Suppressor macrophage treated with lipopolysaccharide for 4 hours (primary cell): ENCODE results near the gene CIAO2B.
"Not testable (repeated sequence)": the region's sequence is repeated elsewhere in the genome, so short reads cannot be mapped to it uniquely, and the experiment has no call there.

Source experiments
- DNase-seq: peaks from one replicate; pipeline ENCODE4 v3.0.0-alpha.2; 2020

The CIAO2B gene

GRCh38 chr16:66934138-66934838 lies at the start of gene CIAO2B:
Gene CIAO2B, minus strand, starts transcription at chr16:66934402. Its CDS starts 38 bp downstream, at chr16:66934364.
- DNase-seq, result peak; percentile 93

GRCh38 chr16:66983033-66983432 lies 48.8 kb upstream of the CIAO2B start:
- DNase-seq, result no peak

GRCh38 chr16:66979011-66979717 lies 45.0 kb upstream of the CIAO2B start:
- DNase-seq, result peak; percentile 68

- peak; percentile 90 for DNase-seq
These were observed 43.3 kb upstream of the CIAO2B start for GRCh38 chr16:66977341-66978113.

GRCh38 chr16:66976746-66977145 lies 42.5 kb upstream of the CIAO2B start:
- no peak for DNase-seq

- no peak for DNase-seq
These were observed 41.2 kb upstream of the CIAO2B start for GRCh38 chr16:66975302-66975893.

- not testable (repeated sequence) for DNase-seq
These were observed 40.7 kb upstream of the CIAO2B start for GRCh38 chr16:66974932-66975246.

- not testable (repeated sequence) for DNase-seq
These were observed 40.1 kb upstream of the CIAO2B start for GRCh38 chr16:66974156-66974931.

- DNase-seq, result no peak
These were observed 39.5 kb upstream of the CIAO2B start for GRCh38 chr16:66973716-66974115.

GRCh38 chr16:66972983-66973382 lies 38.8 kb upstream of the CIAO2B start:
- no peak for DNase-seq

- DNase-seq, result no peak
These were observed 36.8 kb upstream of the CIAO2B start for GRCh38 chr16:66970775-66971720.

GRCh38 chr16:66968847-66969246 lies 34.6 kb upstream of the CIAO2B start:
- no peak for DNase-seq

- DNase-seq, result no peak
These were observed 29.8 kb upstream of the CIAO2B start for GRCh38 chr16:66964049-66964448.

GRCh38 chr16:66961914-66962313 lies 27.7 kb upstream of the CIAO2B start:
- peak; percentile 16 for DNase-seq

- peak; percentile 60 for DNase-seq
These were observed 27.0 kb upstream of the CIAO2B start, which contains the start of gene CES3 for GRCh38 chr16:66961065-66961744. Gene CES3, plus strand, starts transcription at chr16:66961266. Its CDS starts 42 bp downstream, at chr16:66961308.

- no peak for DNase-seq
These were observed 26.1 kb upstream of the CIAO2B start for GRCh38 chr16:66960270-66960669.

- DNase-seq, result peak; percentile 42
These were observed 25.5 kb upstream of the CIAO2B start for GRCh38 chr16:66959704-66960161.

- no peak for DNase-seq
These were observed 24.9 kb upstream of the CIAO2B start for GRCh38 chr16:66958857-66959703.

- DNase-seq, result not testable (repeated sequence)
These were observed 21.9 kb upstream of the CIAO2B start for GRCh38 chr16:66956154-66956457.
